ENCODE measurements around the gene TCTN2.

DNA sequence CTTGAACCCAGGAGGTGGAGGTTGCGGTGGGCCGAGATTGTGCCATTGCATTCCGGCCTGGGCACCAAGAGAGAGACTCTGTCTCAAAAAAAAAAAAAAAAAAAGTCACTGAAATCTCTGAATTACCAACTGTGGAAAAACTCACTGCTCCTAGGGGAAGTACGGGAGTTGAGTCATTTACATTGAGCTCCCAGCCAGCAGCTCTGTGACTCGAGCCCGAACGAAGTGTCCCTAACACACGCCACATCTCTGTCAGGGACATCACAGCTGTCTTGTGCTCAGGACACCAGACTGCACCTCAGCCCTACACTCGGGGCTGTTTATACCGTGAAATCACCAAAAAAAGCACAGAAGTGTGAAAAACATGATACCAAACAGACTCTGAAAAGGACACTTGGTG lies 62.3 kb downstream of the TCTN2 start:
- TF ChIP-seq JUND (IDR thresholded peaks at IDR 0.05) (no peak), MAX (IDR thresholded peaks at IDR 0.05) (no peak)
- TF ChIP-seq, protein P1, sequence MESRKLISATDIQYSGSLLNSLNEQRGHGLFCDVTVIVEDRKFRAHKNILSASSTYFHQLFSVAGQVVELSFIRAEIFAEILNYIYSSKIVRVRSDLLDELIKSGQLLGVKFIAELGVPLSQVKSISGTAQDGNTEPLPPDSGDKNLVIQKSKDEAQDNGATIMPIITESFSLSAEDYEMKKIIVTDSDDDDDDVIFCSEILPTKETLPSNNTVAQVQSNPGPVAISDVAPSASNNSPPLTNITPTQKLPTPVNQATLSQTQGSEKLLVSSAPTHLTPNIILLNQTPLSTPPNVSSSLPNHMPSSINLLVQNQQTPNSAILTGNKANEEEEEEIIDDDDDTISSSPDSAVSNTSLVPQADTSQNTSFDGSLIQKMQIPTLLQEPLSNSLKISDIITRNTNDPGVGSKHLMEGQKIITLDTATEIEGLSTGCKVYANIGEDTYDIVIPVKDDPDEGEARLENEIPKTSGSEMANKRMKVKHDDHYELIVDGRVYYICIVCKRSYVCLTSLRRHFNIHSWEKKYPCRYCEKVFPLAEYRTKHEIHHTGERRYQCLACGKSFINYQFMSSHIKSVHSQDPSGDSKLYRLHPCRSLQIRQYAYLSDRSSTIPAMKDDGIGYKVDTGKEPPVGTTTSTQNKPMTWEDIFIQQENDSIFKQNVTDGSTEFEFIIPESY (IDR thresholded peaks at IDR 0.05; ENCODE audit: extremely low read depth, insufficient replicate concordance, low read length) = no peak

Measured in HCT116 (cell line).